K562 (cell line): ENCODE results near the gene TMEM181. TPM values are rescaled to one million over a fixed set of nuclear protein-coding genes. Genes with fewer than 3 reads are reported as not detected.

Source experiments
- CBX1 ChIP-seq: sonication (generic); IDR thresholded peaks from 2 replicates; pipeline ENCODE4 v1.6.1; 2016; ENCODE audit warnings: antibody characterized with exemption, low read depth, mild to moderate bottlenecking
- CHD1 ChIP-seq: fragments of 200-600 bp; sonication (generic); IDR thresholded peaks from one replicate; pipeline ENCODE4 v1.6.1; 2012; ENCODE audit warnings: mild to moderate bottlenecking, moderate library complexity, low read length, inconsistent platforms
- ESRRA ChIP-seq: fragments of 450-650 bp; IDR thresholded peaks from 2 replicates; pipeline ENCODE4 v1.6.1; 2014; ENCODE audit warnings: low read depth, mild to moderate bottlenecking, moderate library complexity, borderline replicate concordance
- FOXJ3 ChIP-seq: sonication (generic); formaldehyde crosslinking; IDR thresholded peaks from 2 replicates; pipeline ENCODE4 v1.4.0; 2020; ENCODE audit warnings: mild to moderate bottlenecking, missing genetic modification reagents
- GATA2 ChIP-seq: sonication (generic); formaldehyde crosslinking; IDR thresholded peaks from 2 replicates; pipeline ENCODE4 v1.4.0; 2020; ENCODE audit warnings: mild to moderate bottlenecking, missing genetic modification reagents
- HNRNPUL1 ChIP-seq: fragments of 200-400 bp; formaldehyde crosslinking; IDR thresholded peaks from 2 replicates; pipeline ENCODE4 v1.6.1; 2017; ENCODE audit warnings: low read length
- MAFG ChIP-seq: fragments of 450-650 bp; conservative IDR thresholded peaks from 2 replicates; pipeline ENCODE4 v1.6.1; 2016; ENCODE audit warnings: missing genetic modification characterization, missing compliant biosample characterization
- NR2C2 ChIP-seq, 2 experiments: fragments of 200-800 bp in 1 of 2; sonication (Bioruptor generic) in 1 of 2; sonication (generic) in 1 of 2; formaldehyde crosslinking in 1 of 2; IDR thresholded peaks; 2 replicates each; pipeline versions ENCODE4 v1.6.1 to v1.8.0; 2016 to 2022; ENCODE audit warnings: mild to moderate bottlenecking in 1 of 2, missing compliant biosample characterization in 1 of 2, missing genetic modification characterization in 1 of 2, missing genetic modification reagents in 1 of 2
- NR3C1 ChIP-seq: sonication (generic); formaldehyde crosslinking; IDR thresholded peaks from 2 replicates; pipeline ENCODE4 v1.8.1; 2022; ENCODE audit warnings: missing genetic modification reagents
- NRF1 ChIP-seq, 2 experiments: fragments of 450-650 bp; IDR thresholded peaks in 1 of 2; conservative IDR thresholded peaks in 1 of 2; 2 replicates each; pipeline ENCODE4 v1.6.1; 2014; ENCODE audit warnings: mild to moderate bottlenecking in 2 of 2
- RBBP5 ChIP-seq: fragments of 200-600 bp; sonication (generic); IDR thresholded peaks from 2 replicates; pipeline ENCODE4 v1.6.1; 2012; ENCODE audit warnings: borderline replicate concordance, mild to moderate bottlenecking, low read length, control low read depth, inconsistent platforms; ENCODE audit not compliant: insufficient read depth, poor library complexity, severe bottlenecking
- SREBF1 ChIP-seq: fragments of 150-350 bp; IDR thresholded peaks from 2 replicates; pipeline ENCODE4 v1.6.1; 2014; ENCODE audit warnings: antibody characterized with exemption, low read depth, low read length, borderline replicate concordance
- STAT6 ChIP-seq: sonication (generic); formaldehyde crosslinking; IDR thresholded peaks from 2 replicates; pipeline ENCODE4 v1.8.1; 2023; ENCODE audit warnings: mild to moderate bottlenecking, missing genetic modification reagents
- TAL1 ChIP-seq: fragments of 450-650 bp; IDR thresholded peaks from 2 replicates; pipeline ENCODE4 v1.6.1; 2016; ENCODE audit warnings: mild to moderate bottlenecking
- U2AF2 ChIP-seq: fragments of 200-400 bp; formaldehyde crosslinking; optimal IDR thresholded peaks from 2 replicates; pipeline ENCODE3; 2017; ENCODE audit warnings: low read depth, mild to moderate bottlenecking, low read length
- ZNF133 ChIP-seq: fragments of 250-450 bp; sonication (Bioruptor Pico); IDR thresholded peaks from 2 replicates; pipeline ENCODE4 v1.4.0; 2020; ENCODE audit warnings: mild to moderate bottlenecking
- polyA plus RNA-seq, 8 experiments: library from polyadenylated mRNA; depleted of rRNA in 4 of 8; stranded (reverse) in 5 of 8; unstranded in 3 of 8; fragments of >200 nt; fragmentation: Nextera tagmentation in 2 of 8; fragmentation: Illumina TruSeq in 1 of 8; extraction: Ambion mirVana in 2 of 8; extraction: Trizol in 1 of 8; gene quantifications; 2 replicates each; pipeline versions ENCODE4 v1.2.1 to v1.2.3, GENCODE V29; 2011 to 2014; ENCODE audit warnings: inconsistent platforms in 1 of 8, missing spikeins in 1 of 8
- total RNA-seq, 7 experiments: library from RNA; depleted of rRNA in 6 of 7; stranded (reverse); fragments of >200 nt in 6 of 7; fragmentation: Illumina TruSeq in 2 of 7; extraction: Trizol in 2 of 7; gene quantifications; 2 replicates each; pipeline versions ENCODE4 v1.2.1 to v1.2.3, GENCODE V29; 2011 to 2021; ENCODE audit warnings: low replicate concordance in 1 of 7
- TF ChIP-seq, protein P1 (sequence below): sonication (generic); formaldehyde crosslinking; IDR thresholded peaks from 2 replicates; pipeline ENCODE4 v1.8.0; 2023; ENCODE audit warnings: mild to moderate bottlenecking, missing genetic modification reagents

The TMEM181 gene
- total and polyA plus RNA-seq, 9 of the 15 experiments (the other 6 are each of a cell fraction or from before 2014, with no cell fraction given) = 5.6 to 27.2 (median 19.9) TPM

DNA sequence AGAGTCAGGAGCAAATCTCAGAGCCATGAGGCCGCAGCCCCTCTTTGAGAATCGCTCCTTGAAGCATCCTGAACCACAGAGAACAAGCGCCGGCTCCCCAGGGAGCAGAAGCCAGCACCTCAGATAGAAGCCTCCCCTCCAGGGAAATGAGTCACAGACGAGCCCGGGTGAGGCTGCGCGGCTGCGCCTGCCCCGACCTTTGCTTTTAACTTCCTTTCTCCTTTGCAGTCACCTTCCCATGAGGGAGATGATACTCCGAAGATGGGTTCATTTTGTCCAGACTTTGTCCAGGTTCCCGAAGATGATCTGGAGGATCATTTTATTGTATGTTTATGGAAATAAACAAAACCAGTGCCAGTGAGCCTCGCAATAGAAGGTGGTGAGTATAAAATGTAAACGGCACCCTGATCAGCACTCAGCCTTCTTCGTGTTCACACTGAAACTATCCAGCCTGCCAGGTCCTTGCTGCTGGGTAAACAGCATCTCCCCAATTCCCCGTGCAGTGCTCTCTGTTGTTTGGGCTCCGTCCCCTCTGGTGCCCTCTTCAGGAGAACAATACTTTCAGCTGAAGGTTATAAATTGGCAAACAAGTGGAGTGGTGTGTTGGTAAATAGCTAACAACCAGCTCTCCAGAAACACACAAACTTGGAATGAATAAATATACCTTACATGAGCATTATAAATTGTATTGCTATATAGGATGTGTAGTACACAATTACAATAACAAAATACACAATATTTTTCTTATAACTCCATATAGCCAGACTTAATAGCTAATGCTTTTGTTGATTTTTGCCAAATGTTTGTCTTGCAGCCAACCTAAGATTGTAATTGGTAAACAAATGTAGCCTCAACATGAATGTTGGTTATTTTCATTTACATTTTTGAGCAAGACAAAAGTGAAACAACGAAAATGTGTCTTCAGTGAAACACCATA lies 41.4 kb upstream of the TMEM181 start (continued):
- TF ChIP-seq U2AF2 (no peak), HNRNPUL1 (no peak), FOXJ3 (CRISPR knock-in tag) (no peak), NR2C2 (CRISPR knock-in tag; IDR thresholded peaks at IDR 0.05) (0 out of 2 replicates have a peak, but pooled peaks have one; percentile 36), NR2C2 (tag; IDR thresholded peaks at IDR 0.05) (no peak), STAT6 (CRISPR knock-in tag) (0 out of 2 replicates have a peak, but pooled peaks have one; percentile 58), SREBF1 (no peak), TAL1 (no peak), RBBP5 (no peak), MAFG (tag) (no peak), NRF1 (conservative IDR thresholded peaks at IDR 0.05 in 1 of 2, IDR thresholded peaks at IDR 0.05 in 1 of 2) (peak; percentile 87 to 89), CHD1 (no peak), ZNF133 (no peak), NR3C1 (CRISPR knock-in tag) (no peak), ESRRA (peak; percentile 67), GATA2 (CRISPR knock-in tag) (no peak), CBX1 (no peak)
- TF ChIP-seq, protein P1, sequence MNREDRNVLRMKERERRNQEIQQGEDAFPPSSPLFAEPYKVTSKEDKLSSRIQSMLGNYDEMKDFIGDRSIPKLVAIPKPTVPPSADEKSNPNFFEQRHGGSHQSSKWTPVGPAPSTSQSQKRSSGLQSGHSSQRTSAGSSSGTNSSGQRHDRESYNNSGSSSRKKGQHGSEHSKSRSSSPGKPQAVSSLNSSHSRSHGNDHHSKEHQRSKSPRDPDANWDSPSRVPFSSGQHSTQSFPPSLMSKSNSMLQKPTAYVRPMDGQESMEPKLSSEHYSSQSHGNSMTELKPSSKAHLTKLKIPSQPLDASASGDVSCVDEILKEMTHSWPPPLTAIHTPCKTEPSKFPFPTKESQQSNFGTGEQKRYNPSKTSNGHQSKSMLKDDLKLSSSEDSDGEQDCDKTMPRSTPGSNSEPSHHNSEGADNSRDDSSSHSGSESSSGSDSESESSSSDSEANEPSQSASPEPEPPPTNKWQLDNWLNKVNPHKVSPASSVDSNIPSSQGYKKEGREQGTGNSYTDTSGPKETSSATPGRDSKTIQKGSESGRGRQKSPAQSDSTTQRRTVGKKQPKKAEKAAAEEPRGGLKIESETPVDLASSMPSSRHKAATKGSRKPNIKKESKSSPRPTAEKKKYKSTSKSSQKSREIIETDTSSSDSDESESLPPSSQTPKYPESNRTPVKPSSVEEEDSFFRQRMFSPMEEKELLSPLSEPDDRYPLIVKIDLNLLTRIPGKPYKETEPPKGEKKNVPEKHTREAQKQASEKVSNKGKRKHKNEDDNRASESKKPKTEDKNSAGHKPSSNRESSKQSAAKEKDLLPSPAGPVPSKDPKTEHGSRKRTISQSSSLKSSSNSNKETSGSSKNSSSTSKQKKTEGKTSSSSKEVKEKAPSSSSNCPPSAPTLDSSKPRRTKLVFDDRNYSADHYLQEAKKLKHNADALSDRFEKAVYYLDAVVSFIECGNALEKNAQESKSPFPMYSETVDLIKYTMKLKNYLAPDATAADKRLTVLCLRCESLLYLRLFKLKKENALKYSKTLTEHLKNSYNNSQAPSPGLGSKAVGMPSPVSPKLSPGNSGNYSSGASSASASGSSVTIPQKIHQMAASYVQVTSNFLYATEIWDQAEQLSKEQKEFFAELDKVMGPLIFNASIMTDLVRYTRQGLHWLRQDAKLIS = no peak
